ENCODE measurements around the gene GFRA4. TPM values are rescaled to one million over a fixed set of nuclear protein-coding genes. Genes with fewer than 3 reads are reported as not detected.

Gene GFRA4
- polyA plus RNA-seq, 1 of the 3 experiments (the other 2 are of a cell fraction): not detected

DNA sequence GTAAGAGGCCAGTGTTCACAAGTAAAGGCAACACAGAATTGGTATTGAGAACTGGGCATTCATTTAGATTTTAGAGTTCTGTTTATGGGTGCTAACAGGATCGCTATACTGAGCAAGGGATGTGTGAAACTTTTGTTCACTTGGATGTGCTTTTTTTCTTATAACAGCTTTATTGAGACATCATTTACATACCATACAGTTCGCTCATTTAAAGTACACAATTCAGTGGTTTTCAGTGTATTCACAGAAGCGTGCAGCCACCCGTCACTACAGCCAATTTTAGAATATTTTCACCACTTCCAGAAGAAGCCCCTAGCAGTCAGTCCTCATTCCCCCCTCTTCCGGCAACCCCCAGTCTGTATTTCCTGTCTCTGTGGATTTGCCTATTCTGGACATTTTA lies 48.7 kb downstream of the GFRA4 start:
- no peaks in the 10 kb centered on the region for H3K79me2 ChIP-seq (ENCODE audit: insufficient read depth)
- CTCF ChIA-PET: interaction anchor here (0.5 to 1.7 kb wide), 2 partner anchors 50 to 240 kb away, joined by 3 to 5 read pairs; no protein-coding TSS in a partner anchor
- H4K20me1 ChIP-seq (ENCODE audit: insufficient read depth): no peaks in the 10 kb centered on the region
- no peak overlapping the region for H3K27ac ChIP-seq (ENCODE audit: low read depth in 2 of 2, low read length in 1 of 2)
- DNase-seq: no peak
- H3K36me3 ChIP-seq (replicated peaks in 1 of 2; ENCODE audit: control insufficient read depth in 1 of 2, insufficient read depth in 2 of 2, low read length in 1 of 2): peaks cover 0 to 4% of the 10 kb centered on the region in 2 experiments
- no peaks in the 10 kb centered on the region for H3K9me2 ChIP-seq
- no peaks in the 10 kb centered on the region for H3F3A ChIP-seq (replicated peaks; ENCODE audit: insufficient read depth)
- no peak overlapping the region for H3K4me2 ChIP-seq
- H2AFZ ChIP-seq (ENCODE audit: low read depth): no peak overlapping the region
- no peaks in the 10 kb centered on the region for H3K9me3 ChIP-seq
- H3K27me3 ChIP-seq (ENCODE audit: insufficient read depth): no peaks in the 10 kb centered on the region
- WGBS (ENCODE audit: low lambda C conversion rate): 94% methylated on average over 5 of the region's 5 CpGs
- no peak overlapping the region for H3K4me3 ChIP-seq (ENCODE audit: low read depth in 2 of 2, low read length in 1 of 2)
- no peak for TF ChIP-seq RAD21 (IDR thresholded peaks at IDR 0.05; ENCODE audit: low read length)
- no peak for TF ChIP-seq FOSL2 (IDR thresholded peaks at IDR 0.05; ENCODE audit: borderline replicate concordance, low read depth)
- TF ChIP-seq MEF2A (IDR thresholded peaks at IDR 0.05; ENCODE audit: borderline replicate concordance, low read depth): no peak
- TF ChIP-seq POLR2AphosphoS5 (IDR thresholded peaks at IDR 0.05; ENCODE audit: low read depth, low read length): no peak
- no peak for TF ChIP-seq ELF1 (IDR thresholded peaks at IDR 0.05)
- TF ChIP-seq FOXJ3 (CRISPR knock-in tag; IDR thresholded peaks at IDR 0.05): no peak
- TF ChIP-seq EZH2phosphoT487 (IDR thresholded peaks at IDR 0.05; ENCODE audit: borderline replicate concordance, low read depth): no peak
- no peak for TF ChIP-seq RFX5 (IDR thresholded peaks at IDR 0.05; ENCODE audit: low read length)
- TF ChIP-seq EP300 (IDR thresholded peaks at IDR 0.05; ENCODE audit: borderline replicate concordance in 1 of 2, low read depth in 1 of 2, low read length in 1 of 2): no peak
- TF ChIP-seq TCF12 (IDR thresholded peaks at IDR 0.05): no peak
- TF ChIP-seq RCOR1 (IDR thresholded peaks at IDR 0.05; ENCODE audit: low read length): no peak
- no peaks in the 10 kb centered on the region; a peak in 1 of 4 replicates for H3K4me1 ChIP-seq (ENCODE audit: control insufficient read depth in 1 of 2, insufficient read depth in 2 of 2, low read depth in 1 of 2, low read length in 1 of 2)
- POLR2A ChIA-PET: no interaction called here
- H3K9ac ChIP-seq: no peak overlapping the region

DNA sequence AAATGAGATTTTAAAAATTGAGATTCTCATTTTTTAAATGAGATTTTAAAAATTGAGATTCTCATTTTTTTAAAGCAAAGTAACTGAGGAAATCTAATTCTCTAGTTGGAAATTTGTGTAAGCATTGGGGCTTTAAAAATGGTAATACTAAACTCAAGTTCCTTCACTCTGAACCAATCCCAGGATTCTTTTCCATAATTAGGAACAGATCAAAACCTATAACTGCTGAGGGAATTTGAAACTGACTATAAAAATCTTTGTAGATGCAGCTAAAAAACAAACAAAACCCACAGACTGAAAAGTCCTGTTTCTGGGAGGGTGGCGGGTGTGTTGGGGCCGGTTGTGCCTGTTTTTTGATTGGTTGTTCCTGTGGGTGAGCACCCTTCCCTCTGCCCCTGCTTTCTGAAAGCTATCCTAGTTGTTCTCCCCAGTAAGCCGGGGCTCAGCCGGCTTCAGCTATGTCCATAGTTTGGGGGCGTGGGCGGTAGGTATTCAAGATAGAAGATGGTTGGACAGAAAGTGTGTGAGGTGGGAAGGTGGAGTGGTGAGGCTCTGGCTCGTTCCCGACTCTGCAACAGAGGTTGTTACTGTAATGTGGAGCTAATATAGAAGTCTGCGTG lies 49.3 kb downstream of the GFRA4 start:
- no peak for DNase-seq
- no peaks in the 10 kb centered on the region for H3K27me3 ChIP-seq (ENCODE audit: insufficient read depth)
- TF ChIP-seq POLR2AphosphoS5 (IDR thresholded peaks at IDR 0.05; ENCODE audit: low read depth, low read length) (no peak), TAF1 (IDR thresholded peaks at IDR 0.05; ENCODE audit: borderline replicate concordance, low read depth, low read length) (no peak), TCF12 (IDR thresholded peaks at IDR 0.05) (no peak), FOSL2 (IDR thresholded peaks at IDR 0.05; ENCODE audit: borderline replicate concordance, low read depth) (no peak), RXRA (IDR thresholded peaks at IDR 0.05; ENCODE audit: borderline replicate concordance, low read depth) (no peak), YY1 (IDR thresholded peaks at IDR 0.05; ENCODE audit: low read depth) (no peak), SIN3A (IDR thresholded peaks at IDR 0.05; ENCODE audit: borderline replicate concordance, low read depth, low read length) (no peak), EP300 (IDR thresholded peaks at IDR 0.05; ENCODE audit: borderline replicate concordance in 1 of 2, low read depth in 1 of 2, low read length in 1 of 2) (no peak), ELF1 (IDR thresholded peaks at IDR 0.05) (no peak)
- TF ChIP-seq, protein P1, sequence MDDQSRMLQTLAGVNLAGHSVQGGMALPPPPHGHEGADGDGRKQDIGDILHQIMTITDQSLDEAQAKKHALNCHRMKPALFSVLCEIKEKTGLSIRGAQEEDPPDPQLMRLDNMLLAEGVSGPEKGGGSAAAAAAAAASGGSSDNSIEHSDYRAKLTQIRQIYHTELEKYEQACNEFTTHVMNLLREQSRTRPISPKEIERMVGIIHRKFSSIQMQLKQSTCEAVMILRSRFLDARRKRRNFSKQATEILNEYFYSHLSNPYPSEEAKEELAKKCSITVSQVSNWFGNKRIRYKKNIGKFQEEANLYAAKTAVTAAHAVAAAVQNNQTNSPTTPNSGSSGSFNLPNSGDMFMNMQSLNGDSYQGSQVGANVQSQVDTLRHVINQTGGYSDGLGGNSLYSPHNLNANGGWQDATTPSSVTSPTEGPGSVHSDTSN (IDR thresholded peaks at IDR 0.05): no peak
- TF ChIP-seq, protein P2, sequence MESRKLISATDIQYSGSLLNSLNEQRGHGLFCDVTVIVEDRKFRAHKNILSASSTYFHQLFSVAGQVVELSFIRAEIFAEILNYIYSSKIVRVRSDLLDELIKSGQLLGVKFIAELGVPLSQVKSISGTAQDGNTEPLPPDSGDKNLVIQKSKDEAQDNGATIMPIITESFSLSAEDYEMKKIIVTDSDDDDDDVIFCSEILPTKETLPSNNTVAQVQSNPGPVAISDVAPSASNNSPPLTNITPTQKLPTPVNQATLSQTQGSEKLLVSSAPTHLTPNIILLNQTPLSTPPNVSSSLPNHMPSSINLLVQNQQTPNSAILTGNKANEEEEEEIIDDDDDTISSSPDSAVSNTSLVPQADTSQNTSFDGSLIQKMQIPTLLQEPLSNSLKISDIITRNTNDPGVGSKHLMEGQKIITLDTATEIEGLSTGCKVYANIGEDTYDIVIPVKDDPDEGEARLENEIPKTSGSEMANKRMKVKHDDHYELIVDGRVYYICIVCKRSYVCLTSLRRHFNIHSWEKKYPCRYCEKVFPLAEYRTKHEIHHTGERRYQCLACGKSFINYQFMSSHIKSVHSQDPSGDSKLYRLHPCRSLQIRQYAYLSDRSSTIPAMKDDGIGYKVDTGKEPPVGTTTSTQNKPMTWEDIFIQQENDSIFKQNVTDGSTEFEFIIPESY (IDR thresholded peaks at IDR 0.05; ENCODE audit: borderline replicate concordance, low read depth): no peak
- TF ChIP-seq, protein P3, sequence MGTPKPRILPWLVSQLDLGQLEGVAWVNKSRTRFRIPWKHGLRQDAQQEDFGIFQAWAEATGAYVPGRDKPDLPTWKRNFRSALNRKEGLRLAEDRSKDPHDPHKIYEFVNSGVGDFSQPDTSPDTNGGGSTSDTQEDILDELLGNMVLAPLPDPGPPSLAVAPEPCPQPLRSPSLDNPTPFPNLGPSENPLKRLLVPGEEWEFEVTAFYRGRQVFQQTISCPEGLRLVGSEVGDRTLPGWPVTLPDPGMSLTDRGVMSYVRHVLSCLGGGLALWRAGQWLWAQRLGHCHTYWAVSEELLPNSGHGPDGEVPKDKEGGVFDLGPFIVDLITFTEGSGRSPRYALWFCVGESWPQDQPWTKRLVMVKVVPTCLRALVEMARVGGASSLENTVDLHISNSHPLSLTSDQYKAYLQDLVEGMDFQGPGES (IDR thresholded peaks at IDR 0.05; ENCODE audit: low read depth, low read length): no peak
- TF ChIP-seq, protein P4, sequence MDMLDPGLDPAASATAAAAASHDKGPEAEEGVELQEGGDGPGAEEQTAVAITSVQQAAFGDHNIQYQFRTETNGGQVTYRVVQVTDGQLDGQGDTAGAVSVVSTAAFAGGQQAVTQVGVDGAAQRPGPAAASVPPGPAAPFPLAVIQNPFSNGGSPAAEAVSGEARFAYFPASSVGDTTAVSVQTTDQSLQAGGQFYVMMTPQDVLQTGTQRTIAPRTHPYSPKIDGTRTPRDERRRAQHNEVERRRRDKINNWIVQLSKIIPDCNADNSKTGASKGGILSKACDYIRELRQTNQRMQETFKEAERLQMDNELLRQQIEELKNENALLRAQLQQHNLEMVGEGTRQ (IDR thresholded peaks at IDR 0.05; ENCODE audit: borderline replicate concordance, low read depth, low read length): no peak
- H3F3A ChIP-seq (replicated peaks; ENCODE audit: insufficient read depth): no peaks in the 10 kb centered on the region
- ChIA-PET CTCF (interaction anchor here (0.5 to 1.7 kb wide), 4 partner anchors 34 to 239 kb away, joined by 3 to 5 read pairs (median 3); no protein-coding TSS in a partner anchor), POLR2A (no interaction called here)
- no peaks in the 10 kb centered on the region for H3K9me2 ChIP-seq
- H3K4me3 ChIP-seq (ENCODE audit: low read depth in 2 of 2, low read length in 1 of 2): no peak overlapping the region
- H2AFZ ChIP-seq (ENCODE audit: low read depth): no peak overlapping the region
- H3K4me2 ChIP-seq: no peak overlapping the region
- H3K79me2 ChIP-seq (ENCODE audit: insufficient read depth): no peaks in the 10 kb centered on the region
- peaks cover 0 to 4% of the 10 kb centered on the region in 2 experiments for H3K36me3 ChIP-seq (replicated peaks in 1 of 2; ENCODE audit: control insufficient read depth in 1 of 2, insufficient read depth in 2 of 2, low read length in 1 of 2)
- no peaks in the 10 kb centered on the region for H3K9me3 ChIP-seq
- H4K20me1 ChIP-seq (ENCODE audit: insufficient read depth): no peaks in the 10 kb centered on the region
- WGBS (ENCODE audit: low lambda C conversion rate): 99% methylated on average over 9 of the region's 9 CpGs
- no peak overlapping the region for H3K27ac ChIP-seq (ENCODE audit: low read depth in 2 of 2, low read length in 1 of 2)
- no peak overlapping the region for H3K9ac ChIP-seq
- no peaks in the 10 kb centered on the region; a peak in 1 of 4 replicates for H3K4me1 ChIP-seq (ENCODE audit: control insufficient read depth in 1 of 2, insufficient read depth in 2 of 2, low read depth in 1 of 2, low read length in 1 of 2)
